GM18498 (cell line): ENCODE data around the gene GALNT16.

Experiments
- ATAC-seq: cut with Tn5 transposase; IDR thresholded peaks from one replicate; pipeline ENCODE4 v1.9.1; 2021; ENCODE audit warnings: mild to moderate bottlenecking, moderate library complexity; ENCODE audit not compliant: unreplicated experiment

The GALNT16 gene

GRCh38 chr14:69399750-69400149 lies 139.8 kb downstream of the GALNT16 start:
- no peak for ATAC-seq

- no peak for ATAC-seq
Measured at GRCh38 chr14:69400154-69400553, 140.2 kb downstream of the GALNT16 start.

- ATAC-seq, result no peak
Measured at GRCh38 chr14:69401841-69402240, 141.9 kb downstream of the GALNT16 start.

- ATAC-seq, result no peak
Measured at GRCh38 chr14:69404478-69404877, 144.5 kb downstream of the GALNT16 start.

GRCh38 chr14:69404883-69405282 lies 144.9 kb downstream of the GALNT16 start:
- ATAC-seq, result no peak

- no peak for ATAC-seq
Measured at GRCh38 chr14:69405762-69406161, 145.8 kb downstream of the GALNT16 start.
